Thyroid gland (tissue), 4 donors: ENCODE results near the gene KCP. TPM values are rescaled to one million over a fixed set of nuclear protein-coding genes. Genes with fewer than 3 reads are reported as not detected.

Experiments
- DNase-seq, 2 donors: peaks; one replicate each; pipeline ENCODE4 v3.0.0-alpha.2; 2019
- H3K27ac ChIP-seq, 3 donors: fragments of 200-600 bp; sonication (generic); 1 replicate in 2 of 3; 2 replicates in 1 of 3; pipeline ENCODE4 v1.5.1; 2016 to 2019; ENCODE audit warnings: mild to moderate bottlenecking in 1 of 3, moderate library complexity in 1 of 3
- H3K27me3 ChIP-seq: fragments of 200-600 bp; sonication (generic); one replicate; pipeline ENCODE4 v1.5.1; 2019
- H3K36me3 ChIP-seq, 2 donors: fragments of 200-600 bp; sonication (generic); one replicate each; pipeline ENCODE4 v1.5.1; 2016 to 2019
- H3K4me1 ChIP-seq, 2 donors: fragments of 200-600 bp; sonication (generic); one replicate each; pipeline ENCODE4 v1.5.1; 2017 to 2019
- H3K4me3 ChIP-seq, 3 donors: fragments of 200-600 bp; sonication (generic); replicated peaks in 1 of 3; 1 replicate in 2 of 3; 2 replicates in 1 of 3; pipeline ENCODE4 v1.5.1; 2016; ENCODE audit warnings: mild to moderate bottlenecking in 1 of 3
- H3K9me3 ChIP-seq: fragments of 200-600 bp; sonication (generic); one replicate; pipeline ENCODE4 v1.5.1; 2017
- POLR2A ChIP-seq, 2 donors: fragments of 450-650 bp; IDR thresholded peaks; one replicate each; pipeline ENCODE4 v1.6.1; 2017; ENCODE audit warnings: antibody characterized with exemption in 2 of 2, mild to moderate bottlenecking in 2 of 2, moderate library complexity in 1 of 2
- WGBS, 2 donors: methylation state at CpG; one replicate each; pipeline ENCODE4 v1.1.5; 2017; 5-methylcytosine and 5-hydroxymethylcytosine counted together
- intact Hi-C: fragments of 100-400 bp; cut with DNase I; formaldehyde crosslinking; loops from one replicate; pipeline ENCODE4 v1.15.1; 2023
- total RNA-seq, 4 donors: library from RNA; depleted of rRNA; stranded (reverse); fragments of >200 nt; gene quantifications; one replicate each; pipeline ENCODE4 v1.2.3, GENCODE V29; 2016
- TF ChIP-seq, protein P1 (sequence below), 6 experiments: fragments of 200-600 bp in 3 of 6; fragments of 450-650 bp in 3 of 6; sonication (generic) in 3 of 6; IDR thresholded peaks; one replicate each; pipeline ENCODE4 v1.5.1; 2016 to 2019; ENCODE audit warnings: antibody characterized with exemption in 6 of 6, mild to moderate bottlenecking in 2 of 6, inconsistent platforms in 1 of 6, moderate library complexity in 1 of 6

Gene KCP
- total RNA-seq, 4 donors from 2014 or later: 0.27 to 0.93 (median 0.61) TPM

DNA sequence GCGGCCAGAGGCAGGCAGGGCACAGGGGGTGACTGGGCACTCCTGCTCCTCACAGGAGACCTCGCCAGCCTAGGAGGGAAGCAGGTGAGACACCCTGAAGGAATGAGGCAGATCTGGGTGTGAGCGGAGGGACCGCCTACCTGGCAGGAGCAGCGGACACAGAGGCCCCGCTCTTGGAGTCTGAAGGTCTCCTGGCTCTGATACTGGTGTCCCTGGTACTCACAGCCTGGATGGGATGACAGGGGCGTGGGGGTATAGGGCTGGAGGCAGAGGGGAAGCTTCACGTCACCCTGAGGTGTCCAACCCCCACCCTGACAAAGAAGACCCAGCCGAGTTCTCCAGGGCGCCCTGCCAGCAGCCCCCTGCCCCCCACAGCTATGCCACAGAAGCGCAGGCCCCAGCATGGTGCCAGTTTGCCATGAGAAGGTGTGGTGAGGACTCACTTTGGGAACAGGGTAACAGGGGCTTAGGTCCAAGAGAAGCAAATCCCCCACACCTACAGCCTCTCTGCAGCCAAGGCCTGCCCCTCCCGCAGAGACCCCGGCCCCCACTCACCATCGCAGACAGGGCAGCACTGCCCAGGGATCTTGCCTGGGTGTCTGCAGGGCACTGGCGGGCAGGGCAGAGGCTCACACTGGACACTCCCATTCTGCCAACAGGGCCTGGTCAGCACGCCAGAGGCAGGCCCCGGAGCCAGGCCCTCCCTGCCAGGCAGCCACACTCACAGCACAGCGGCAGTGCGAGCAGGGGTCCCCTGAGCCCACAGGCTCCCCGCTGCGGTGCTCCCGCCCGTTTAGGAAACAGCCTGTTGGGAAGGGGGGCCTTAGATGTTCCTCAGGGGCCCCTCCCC lies 17.0 kb downstream of the KCP start:
- WGBS, 2 donors: 82 to 94% methylated on average over 6 to 18 of the region's 23 CpGs
- H3K27ac ChIP-seq: no peak overlapping the region
- DNase-seq: peak in 1 of 2 donors; percentile 38
- no peaks in the 10 kb centered on the region for H3K27me3 ChIP-seq
- H3K36me3 ChIP-seq: no peaks in the 10 kb centered on the region
- intact Hi-C loops: no loop called here
- TF ChIP-seq, protein P1, sequence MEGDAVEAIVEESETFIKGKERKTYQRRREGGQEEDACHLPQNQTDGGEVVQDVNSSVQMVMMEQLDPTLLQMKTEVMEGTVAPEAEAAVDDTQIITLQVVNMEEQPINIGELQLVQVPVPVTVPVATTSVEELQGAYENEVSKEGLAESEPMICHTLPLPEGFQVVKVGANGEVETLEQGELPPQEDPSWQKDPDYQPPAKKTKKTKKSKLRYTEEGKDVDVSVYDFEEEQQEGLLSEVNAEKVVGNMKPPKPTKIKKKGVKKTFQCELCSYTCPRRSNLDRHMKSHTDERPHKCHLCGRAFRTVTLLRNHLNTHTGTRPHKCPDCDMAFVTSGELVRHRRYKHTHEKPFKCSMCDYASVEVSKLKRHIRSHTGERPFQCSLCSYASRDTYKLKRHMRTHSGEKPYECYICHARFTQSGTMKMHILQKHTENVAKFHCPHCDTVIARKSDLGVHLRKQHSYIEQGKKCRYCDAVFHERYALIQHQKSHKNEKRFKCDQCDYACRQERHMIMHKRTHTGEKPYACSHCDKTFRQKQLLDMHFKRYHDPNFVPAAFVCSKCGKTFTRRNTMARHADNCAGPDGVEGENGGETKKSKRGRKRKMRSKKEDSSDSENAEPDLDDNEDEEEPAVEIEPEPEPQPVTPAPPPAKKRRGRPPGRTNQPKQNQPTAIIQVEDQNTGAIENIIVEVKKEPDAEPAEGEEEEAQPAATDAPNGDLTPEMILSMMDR (IDR thresholded peaks at IDR 0.05): no peak
- no peak for TF ChIP-seq POLR2A (IDR thresholded peaks at IDR 0.05)
- no peak overlapping the region for H3K4me3 ChIP-seq
- peaks cover 8 to 23% of the 10 kb centered on the region in 2 donors for H3K4me1 ChIP-seq
- no peaks in the 10 kb centered on the region for H3K9me3 ChIP-seq

- no peak for TF ChIP-seq POLR2A (IDR thresholded peaks at IDR 0.05)
- TF ChIP-seq, protein P1 (IDR thresholded peaks at IDR 0.05): no peak
- peaks cover 8 to 23% of the 10 kb centered on the region in 2 donors for H3K4me1 ChIP-seq
- no peaks in the 10 kb centered on the region for H3K9me3 ChIP-seq
- WGBS, 2 donors: 76 to 79% methylated on average over 12 to 13 of the region's 13 CpGs
- no peaks in the 10 kb centered on the region for H3K36me3 ChIP-seq
- DNase-seq: peak; percentile 43 to 45
- intact Hi-C loops: no loop called here
- peak overlapping the region in 1 of 3 donors; percentile 17 for H3K27ac ChIP-seq
- H3K27me3 ChIP-seq: no peaks in the 10 kb centered on the region
- no peak overlapping the region for H3K4me3 ChIP-seq
Observed at GRCh38 chr7:128892521-128893250, 17.8 kb downstream of the KCP start.

- Histone ChIP-seq H3K27ac (peak overlapping the region in 1 of 3 donors; percentile 17), H3K4me1 (peaks cover 8 to 23% of the 10 kb centered on the region in 2 donors), H3K36me3 (no peaks in the 10 kb centered on the region), H3K9me3 (no peaks in the 10 kb centered on the region), H3K4me3 (no peak overlapping the region), H3K27me3 (no peaks in the 10 kb centered on the region)
- 34 to 60% methylated on average over 11 of the region's 11 CpGs for WGBS, 2 donors
- DNase-seq: no peak
- TF ChIP-seq, protein P1 (IDR thresholded peaks at IDR 0.05): no peak
- no peak for TF ChIP-seq POLR2A (IDR thresholded peaks at IDR 0.05)
- intact Hi-C loops: no loop called here
Observed at GRCh38 chr7:128891942-128892269, 18.6 kb downstream of the KCP start.

DNA sequence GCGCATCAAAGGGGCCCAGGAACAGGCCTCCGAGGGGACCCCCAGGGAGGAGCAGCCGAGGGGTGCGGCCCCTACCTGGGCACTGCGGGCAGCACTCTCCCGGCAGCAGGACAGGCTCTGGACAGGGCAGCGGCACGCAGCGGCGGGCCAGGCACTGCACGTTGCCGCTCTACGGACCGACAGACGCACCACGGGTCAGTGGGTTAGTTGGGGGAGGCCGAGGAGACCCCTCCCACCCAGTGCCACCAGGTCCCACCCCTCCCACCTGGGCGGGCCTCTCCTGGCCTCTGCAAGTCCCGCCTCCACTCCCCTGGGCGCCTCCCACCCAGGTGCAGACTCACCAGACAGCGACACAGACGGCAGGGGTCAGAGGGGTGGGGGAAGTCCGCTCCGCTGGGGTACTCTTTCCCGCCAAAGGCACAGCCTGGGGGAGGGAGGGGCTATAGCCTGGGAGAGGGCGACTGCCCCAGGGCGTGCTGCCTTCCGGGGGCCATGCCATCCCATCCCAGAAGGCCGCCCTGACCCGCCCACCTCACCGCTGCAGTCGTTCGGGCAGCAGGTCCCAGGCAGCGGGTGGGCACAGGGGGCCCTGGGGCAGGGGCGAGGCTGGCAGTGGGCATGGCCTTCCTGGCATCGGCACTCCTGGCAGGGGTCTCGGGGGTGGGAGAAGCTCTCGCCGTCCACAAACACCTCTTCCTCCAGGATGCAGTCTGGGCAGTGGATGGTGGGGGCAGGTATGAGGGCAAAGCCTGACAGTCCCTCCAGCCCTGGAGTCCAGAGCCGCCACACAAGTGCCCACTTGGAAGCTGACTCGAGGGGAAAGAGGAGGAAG lies 19.2 kb downstream of the KCP start:
- Histone ChIP-seq H3K9me3 (no peaks in the 10 kb centered on the region), H3K36me3 (no peaks in the 10 kb centered on the region), H3K4me3 (peak overlapping the region in 1 of 3 donors; percentile 26), H3K27ac (peak overlapping the region in 1 of 3 donors; percentile 17), H3K27me3 (no peaks in the 10 kb centered on the region), H3K4me1 (peaks cover 8 to 23% of the 10 kb centered on the region in 2 donors)
- intact Hi-C loops: no loop called here
- TF ChIP-seq POLR2A (IDR thresholded peaks at IDR 0.05): no peak
- TF ChIP-seq, protein P1 (IDR thresholded peaks at IDR 0.05): peak in 1 of 6 experiments; percentile 6
- peak; percentile 85 to 86 for DNase-seq
- 20 to 26% methylated on average over 2 to 7 of the region's 41 CpGs for WGBS, 2 donors
